Bone marrow (tissue), 2 donors: ENCODE measurements around the gene SPPL2B.
A peak's percentile ranks its signal among the peaks of the same experiment; 100 is the strongest.

Experiments used
- DNase-seq, 2 donors: peaks; one replicate each; lab custom pipeline; 2025; lab: John Stamatoyannopoulos, UW

SPPL2B gene

GRCh38 chr19:2328401-2329148 is at the start of gene SPPL2B, which contains the start of gene LSM7:
Gene SPPL2B (plus strand): TSS chr19:2328684. CDS start chr19:2328710, 26 bp downstream.
Gene LSM7 (minus strand): TSS chr19:2328586. CDS start chr19:2328566, 20 bp downstream.
- peak; percentile 74 to 76 for DNase-seq

GRCh38 chr19:2280633-2281264 is 47.7 kb upstream of the SPPL2B start:
- DNase-seq = no peak

GRCh38 chr19:2281265-2282061 is 47.0 kb upstream of the SPPL2B start:
- DNase-seq = peak in 1 of 2 donors; percentile 61

GRCh38 chr19:2282062-2282861 is 46.2 kb upstream of the SPPL2B start, which contains the start of gene PEAK3:
Gene PEAK3 (minus strand): TSS chr19:2282175. CDS start chr19:2280931, 1,244 bp downstream.
- peak in 1 of 2 donors; percentile 61 for DNase-seq

- DNase-seq = no peak
Observed at GRCh38 chr19:2282862-2283237, 45.6 kb upstream of the SPPL2B start.

- no peak for DNase-seq
Observed at GRCh38 chr19:2283835-2284507, 44.5 kb upstream of the SPPL2B start.

- DNase-seq = no peak
Observed at GRCh38 chr19:2286402-2287140, 41.9 kb upstream of the SPPL2B start.

- DNase-seq = no peak
Observed at GRCh38 chr19:2287585-2288337, 40.7 kb upstream of the SPPL2B start.

GRCh38 chr19:2288338-2288817 is 40.1 kb upstream of the SPPL2B start:
- no peak for DNase-seq

- DNase-seq = no peak
Observed at GRCh38 chr19:2288818-2289713, 39.4 kb upstream of the SPPL2B start.

- DNase-seq = peak; percentile 87 to 91
Observed at GRCh38 chr19:2289714-2290435, 38.6 kb upstream of the SPPL2B start.

- DNase-seq = no peak
Observed at GRCh38 chr19:2290441-2291184, 37.9 kb upstream of the SPPL2B start.

- no peak for DNase-seq
Observed at GRCh38 chr19:2291185-2291751, 37.2 kb upstream of the SPPL2B start.

- DNase-seq = no peak
Observed at GRCh38 chr19:2294687-2295335, 33.7 kb upstream of the SPPL2B start.

- DNase-seq = no peak
Observed at GRCh38 chr19:2296141-2296540, 32.3 kb upstream of the SPPL2B start.

- no peak for DNase-seq
Observed at GRCh38 chr19:2300533-2300932, 28.0 kb upstream of the SPPL2B start.
